Left hindlimb (tissue), 1 donor: ENCODE measurements around the gene DKK3.

Experiments
- DNase-seq: peaks from one replicate; pipeline ENCODE4 v3.0.0-alpha.2; 2018

DKK3 gene

DNA sequence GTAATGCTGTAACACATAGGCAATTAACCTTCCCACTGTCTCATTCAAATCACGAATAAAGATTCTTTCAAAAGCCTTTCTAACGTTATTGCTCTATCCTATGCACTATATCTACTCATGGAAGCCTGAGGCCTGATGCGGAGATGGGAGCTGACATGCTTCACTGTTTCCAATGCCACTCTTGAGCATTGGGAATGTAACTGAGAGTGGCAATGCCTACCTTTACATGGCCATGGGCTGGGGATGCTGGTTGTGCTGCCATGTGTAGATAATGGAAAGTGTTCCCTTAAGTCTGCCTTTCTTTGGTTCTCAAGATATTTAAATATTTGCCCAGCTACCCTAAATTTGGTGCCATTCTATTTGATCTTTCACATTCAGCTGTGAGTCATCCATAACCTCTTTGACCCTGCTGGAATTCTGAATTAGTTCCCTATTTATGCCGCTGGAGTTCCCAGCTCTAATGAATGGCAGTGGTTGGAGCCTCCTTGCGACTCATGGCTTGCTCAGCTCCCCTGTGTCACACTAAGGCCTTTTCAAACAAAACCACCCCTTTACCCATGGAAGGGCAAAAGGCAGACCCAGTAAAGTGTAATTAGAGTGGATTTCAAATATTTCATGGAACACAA is 21.4 kb upstream of the DKK3 start:
- no peak for DNase-seq

DNA sequence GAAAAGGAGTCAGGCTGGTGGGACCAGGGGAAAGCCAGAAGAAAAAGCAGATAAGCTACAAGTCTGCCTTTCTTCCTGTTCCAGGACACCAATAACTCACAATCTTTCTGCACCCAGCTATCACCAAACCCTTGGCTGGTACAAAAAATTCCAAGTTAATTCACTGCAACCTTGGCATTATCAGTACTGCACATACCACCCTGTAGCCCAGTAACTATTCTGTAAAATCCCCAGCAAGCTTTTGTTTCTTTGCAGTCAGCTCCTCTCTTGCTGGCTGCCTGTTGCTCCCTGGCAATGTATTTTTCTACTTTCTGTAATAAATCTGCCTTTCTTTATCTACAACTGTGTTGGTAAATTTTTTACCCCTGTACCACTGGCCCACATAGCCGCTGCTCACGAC is 20.7 kb upstream of the DKK3 start:
- no peak for DNase-seq

DNA sequence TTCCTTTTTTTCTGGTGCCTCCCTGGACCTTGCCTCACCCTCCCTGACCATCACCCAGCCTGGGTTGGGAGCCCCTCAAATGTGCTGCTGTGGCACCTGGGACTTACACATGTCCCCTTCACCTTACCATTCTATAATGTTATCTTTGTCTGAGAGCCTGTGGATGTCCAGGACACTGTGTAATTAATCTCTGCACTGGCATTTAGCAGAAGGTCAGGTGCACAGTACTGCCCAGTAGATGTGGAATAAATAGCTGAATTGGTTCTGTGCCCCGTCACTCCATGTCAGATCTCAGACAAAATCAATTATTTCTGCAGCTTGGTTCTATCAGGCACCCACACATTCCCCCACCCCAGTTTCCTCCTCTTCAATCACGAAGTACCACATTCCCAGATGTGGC is 19.9 kb upstream of the DKK3 start:
- no peak for DNase-seq

DNA sequence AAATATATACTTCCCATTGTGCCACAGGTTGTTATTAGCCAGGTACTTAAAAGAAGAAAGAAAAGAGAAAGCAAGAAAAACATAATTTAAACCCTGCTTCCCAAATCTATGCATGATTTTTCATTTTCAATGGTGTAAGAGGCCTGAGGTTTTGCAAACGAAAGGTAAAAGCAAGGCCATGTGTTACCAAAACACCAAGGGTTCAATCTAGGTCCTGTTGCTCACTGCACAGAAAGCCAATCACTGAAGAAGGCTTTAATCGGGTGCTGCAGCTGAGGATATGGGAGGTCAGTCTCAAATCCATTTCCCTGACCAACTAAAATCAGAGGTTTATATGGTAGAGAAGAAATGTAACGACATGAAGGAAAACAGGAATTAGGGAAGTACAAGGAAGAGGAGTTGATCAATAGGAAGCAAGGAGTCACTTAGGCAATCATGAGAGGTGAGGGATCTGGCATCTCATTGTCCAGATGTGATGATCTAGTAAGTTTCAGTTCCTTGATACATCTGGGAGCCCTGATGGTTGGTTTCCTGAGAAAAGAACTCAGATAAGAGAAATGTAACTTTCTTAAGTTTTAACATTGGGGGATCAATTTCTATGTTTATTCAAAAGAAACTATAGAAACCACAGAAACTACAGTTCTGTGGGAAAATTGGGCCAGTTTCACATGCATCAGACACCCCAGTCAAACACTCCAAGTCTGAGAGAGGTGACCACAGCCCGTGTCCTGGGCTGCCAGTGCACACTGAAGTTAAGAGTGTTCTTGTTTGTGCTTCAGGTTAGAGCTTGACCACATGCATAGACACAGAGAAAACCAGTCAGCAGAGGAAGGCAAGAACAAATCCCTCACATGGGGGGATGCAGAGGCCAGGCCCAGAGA is 18.1 kb upstream of the DKK3 start:
- no peak for DNase-seq

DNA sequence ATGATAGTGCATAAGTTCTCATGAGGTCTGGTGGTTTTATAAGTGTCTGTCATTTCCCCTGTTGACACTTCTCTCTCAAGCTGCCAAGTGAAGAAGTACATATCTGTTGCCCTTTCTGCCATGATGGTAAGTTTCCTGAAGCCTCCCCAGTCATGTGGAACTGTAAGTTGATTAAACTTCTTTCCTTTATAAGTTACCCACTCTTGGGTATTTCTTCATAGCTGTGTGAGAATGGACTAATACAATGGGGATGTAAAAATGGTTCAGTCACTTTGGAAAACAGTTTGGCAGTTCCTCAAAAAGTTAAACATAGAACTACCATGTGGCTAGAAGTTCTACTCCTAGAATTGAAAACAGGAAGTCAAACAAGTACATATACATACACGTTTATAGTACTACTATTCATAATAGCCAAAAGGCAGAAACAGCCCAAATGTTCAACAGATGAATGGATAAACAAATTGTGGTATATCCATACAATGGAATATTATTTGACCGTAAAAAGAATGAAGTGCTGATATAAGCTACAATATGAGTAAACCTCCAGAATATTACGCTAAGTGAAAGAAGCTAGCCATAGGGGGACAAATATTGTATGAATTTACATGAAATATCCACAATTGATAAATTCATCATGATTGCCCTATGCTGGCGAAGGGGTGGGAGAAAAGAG is 16.0 kb upstream of the DKK3 start:
- no peak for DNase-seq

DNA sequence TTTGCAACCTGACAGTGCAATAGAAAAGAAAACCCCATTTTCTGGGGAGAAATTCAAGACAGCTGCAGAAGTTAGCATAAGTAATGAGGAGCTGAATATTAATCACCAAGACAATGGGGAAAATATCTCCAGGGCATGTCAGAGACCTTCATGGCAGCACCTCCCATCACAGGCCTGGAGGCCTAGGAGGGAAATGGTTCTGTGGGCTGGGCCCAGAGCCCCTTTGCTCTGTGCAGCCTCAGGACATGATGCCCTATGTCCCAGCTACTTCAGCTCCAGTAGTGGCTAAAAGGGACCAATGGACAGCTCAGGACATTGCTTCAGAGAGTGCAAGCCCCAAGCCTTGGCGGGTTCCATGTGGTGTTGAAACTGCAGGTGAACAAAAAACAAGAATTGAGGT is 14.6 kb upstream of the DKK3 start:
- no peak for DNase-seq

DNA sequence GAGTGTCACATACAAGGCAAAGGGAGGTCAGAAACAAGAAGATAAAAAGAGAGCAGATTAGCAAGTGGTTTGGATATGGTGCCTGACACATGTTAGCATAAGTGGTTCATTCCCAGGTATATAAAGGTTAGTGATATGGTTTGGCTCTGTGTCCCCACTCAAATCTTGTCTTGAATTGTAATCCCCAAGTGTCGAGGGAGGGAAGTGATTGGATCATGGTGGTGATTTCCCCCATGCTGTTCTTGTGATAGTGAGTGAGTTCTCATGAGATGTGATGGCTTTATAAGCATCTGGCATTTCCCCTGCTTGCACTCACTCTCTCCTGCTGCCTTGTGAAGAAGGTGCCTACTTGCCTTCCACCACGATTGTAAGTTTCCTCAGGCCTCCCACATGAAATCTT is 12.1 kb upstream of the DKK3 start:
- no peak for DNase-seq

DNA sequence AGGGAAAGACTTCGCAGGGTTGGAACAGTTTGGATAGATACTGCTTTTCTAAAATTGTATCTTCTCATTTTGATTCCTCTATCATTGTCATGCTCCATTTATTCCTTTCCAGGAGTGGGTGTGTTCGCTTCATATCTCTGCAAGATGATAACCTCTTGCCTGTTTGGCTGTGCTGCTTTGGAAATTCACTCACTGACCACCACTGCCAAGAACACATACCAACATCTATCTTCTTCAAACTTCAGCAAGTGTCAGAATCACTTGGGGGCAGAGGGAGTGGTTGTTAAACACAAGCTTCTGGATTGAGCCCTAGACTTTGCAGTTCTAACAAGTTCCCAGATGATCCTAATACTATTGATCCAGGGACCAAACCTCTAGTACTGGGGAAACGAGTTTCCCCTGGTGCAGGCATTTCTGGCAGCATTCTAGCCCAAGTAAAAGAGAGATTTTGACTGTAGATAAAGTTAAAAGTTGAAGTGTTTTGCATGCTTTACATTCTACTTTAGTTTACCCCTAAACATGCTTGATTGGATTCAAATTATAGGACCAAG is 11.5 kb upstream of the DKK3 start:
- DNase-seq, result no peak

DNA sequence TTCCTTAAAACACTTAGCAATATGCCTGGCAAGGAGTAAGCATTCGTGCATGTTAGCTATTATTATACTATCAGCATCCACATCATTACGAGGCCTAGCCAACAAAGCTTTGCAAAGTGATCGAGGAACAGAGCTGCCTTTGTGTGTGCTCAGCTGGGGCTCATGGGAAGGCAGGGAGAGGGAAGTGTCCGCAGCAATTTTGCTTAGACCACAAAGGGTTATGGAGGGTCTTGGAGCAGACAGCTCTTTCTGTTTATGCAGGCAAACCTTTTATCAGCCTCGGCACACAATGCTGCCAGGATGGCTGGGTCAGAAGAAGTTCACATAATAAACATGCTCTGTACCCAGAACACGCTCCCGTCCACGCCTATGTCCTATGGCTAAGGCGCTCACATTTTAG is 10.9 kb upstream of the DKK3 start:
- DNase-seq, result peak; percentile 79

DNA sequence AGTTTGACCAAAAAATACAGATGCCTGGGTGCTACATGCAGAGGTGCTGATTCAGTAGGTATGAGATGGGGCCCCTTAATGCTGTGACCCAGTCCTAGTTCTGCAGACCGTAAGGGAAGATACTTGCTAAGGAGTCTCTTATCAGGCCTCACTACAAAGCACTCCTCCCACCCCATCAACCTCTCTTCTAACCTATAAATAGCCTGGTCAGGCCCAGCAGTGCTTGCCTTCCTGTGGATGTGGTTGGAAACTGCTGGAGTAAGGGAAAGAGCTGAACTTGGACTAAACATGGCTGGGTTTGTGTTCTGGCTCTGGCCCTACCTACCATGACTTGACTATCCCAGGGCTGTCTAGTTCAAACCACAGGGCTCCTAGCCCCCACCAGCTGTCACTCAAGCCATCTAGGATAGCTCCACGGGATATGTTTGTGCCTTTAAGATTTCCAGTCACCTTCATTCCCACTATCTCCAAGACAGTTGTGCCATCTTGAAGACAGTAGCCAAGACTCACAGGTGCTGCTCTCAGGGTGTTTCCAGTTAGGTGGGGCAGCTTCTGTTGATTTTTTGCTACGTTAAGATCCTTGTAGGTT is 9.5 kb upstream of the DKK3 start:
- DNase-seq, result no peak

DNA sequence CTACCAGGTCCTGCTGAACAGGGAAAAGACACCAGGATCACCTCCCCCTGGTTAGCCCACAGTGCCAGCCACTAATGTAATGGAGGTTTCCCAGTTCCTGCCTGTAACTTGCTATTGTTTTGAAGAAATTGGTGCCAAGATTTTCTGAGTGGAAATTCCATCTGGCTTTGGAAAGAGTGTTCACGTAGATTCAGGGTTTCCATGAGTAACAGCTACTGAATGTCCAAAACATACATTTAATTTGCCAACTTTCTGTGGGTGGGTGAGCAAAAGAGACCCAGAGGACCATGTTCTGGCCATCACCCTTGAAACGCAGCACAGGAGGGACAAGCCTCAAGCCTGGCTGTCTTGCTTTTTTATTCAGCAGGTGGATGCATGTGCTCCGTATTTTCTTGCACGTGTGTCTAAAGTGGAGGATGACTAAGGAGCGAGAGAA is 8.8 kb upstream of the DKK3 start:
- DNase-seq, result peak; percentile 57

DNA sequence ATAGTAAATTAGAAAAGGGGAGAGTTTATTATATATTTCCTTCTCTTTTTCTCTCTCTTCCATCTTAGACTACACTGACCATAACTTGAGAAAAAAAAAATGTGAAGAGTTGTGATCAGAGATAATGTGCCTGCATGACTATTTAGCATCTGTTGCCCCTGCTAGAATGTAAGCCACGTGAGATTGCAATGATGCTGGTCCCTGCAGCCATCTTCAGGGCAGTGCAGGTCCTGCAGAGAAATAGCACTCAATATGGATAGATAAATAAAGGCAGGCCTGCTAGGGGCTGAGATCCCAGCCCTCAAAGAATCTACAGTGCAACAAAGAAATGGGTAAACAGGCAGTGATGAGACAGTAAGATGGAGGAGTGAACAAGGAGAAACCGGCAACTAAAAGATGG is 7.8 kb upstream of the DKK3 start:
- DNase-seq, result no peak

DNA sequence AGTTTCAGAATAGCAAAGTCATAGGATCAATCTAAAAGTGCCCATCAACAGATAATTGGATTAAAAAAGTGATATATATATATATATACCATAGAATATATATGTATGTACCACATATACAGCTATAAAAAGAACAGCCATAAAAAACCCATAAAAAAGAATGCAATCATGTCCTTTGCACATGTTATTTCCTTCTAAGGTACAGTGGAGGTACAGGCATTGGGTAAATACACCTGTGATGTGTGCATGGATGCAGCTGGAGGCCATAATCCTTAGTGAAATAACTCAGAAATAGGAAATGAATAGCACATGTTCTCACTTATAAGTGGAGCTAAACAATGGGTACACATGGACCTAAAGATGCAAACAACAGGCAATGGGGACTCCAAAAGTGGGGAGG is 7.1 kb upstream of the DKK3 start:
- DNase-seq, result no peak

DNA sequence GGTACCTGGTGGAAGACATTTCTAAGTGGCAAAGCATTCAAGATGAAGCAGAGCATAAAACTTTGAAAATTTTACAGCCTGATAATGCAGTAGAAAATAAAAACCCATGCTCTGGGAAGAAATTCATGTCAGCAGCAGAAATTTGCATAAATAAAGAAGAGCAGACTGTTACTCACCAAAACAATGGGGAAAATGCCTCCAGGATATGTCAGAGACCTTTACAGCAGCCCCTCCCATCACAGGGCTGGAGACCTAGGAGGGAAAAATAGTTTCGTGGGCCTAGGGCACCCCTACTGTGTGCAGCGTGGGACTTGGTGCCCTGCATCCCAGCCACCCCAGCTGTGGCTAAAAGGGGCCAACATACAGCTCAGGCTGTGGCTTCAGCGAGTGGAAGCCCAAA is 5.4 kb upstream of the DKK3 start:
- DNase-seq, result no peak

DNA sequence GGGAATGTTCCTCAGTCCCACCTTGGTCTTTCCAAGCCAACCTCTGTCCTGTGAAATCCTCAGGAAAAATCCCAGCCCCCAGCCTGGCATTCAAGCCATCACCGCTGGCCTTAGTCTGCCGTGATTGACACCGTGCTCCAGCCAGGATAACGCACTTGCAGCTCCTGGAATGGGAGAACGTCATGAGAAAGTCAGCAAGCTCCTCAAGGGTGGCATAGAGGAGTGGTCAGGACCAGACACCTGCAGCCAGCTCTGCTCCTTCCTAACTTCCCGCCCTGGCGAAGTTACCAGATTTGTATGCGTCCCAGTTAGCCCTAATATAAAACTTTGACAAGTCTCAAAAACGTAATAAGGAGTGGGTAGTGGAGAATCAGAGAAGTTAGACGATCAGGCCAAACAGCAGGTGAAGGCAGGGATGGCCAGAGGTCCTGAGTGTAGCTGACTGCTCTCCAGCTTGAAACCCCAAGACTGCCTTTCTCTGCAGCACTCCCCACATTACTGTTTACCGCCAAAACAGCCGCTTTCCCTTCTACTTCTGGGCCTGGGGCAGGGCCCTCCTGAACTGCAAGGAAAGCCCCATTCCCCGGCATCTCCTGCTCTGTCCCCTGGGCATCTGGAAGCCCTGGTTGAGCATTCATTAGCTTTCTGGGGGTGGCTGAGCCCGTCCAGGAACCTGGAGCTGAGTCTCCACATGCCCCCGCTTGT is 1.3 kb upstream of the DKK3 start:
- DNase-seq, result no peak

DNA sequence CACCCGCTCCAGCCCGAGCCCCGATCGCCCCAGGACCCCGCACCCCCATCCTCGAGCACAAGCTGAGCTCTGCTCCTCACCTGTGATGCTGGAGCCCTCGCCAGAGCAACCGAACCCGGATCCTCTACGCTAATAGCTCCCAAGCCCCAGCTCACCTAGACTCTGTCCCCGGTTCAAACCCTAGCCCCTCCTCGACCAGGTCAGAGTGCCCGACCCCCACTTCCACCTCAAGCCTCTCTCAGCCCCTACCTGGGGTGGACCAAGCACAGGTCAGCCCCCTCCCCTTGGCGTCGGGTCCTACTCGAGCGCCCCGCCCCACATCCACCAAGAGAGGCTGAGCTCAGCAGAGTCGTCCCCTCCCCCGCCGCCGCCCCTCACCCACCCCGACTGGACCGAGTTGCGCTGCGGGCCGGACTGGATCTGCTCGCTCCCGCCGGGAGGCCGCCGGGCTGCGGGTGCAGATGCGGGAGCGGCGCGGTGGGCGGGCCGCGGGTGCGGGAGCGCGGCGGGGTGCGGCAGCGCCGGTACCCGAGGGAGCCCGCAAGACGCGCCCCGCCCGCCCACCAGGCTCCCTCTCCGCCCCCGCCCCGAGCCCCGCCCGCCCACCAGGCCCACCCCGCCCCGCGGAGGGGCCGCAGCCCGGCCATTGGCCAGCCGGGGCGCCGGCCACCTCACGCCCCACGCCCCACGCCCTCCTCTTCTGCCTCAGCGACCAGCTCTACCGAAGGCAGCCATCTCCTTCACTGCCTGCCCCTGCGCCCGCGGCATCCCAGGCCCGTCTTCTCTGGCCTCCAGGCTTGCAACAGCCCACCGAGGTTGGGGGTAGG is 577 bp upstream of the DKK3 start:
- DNase-seq, result peak; percentile 71

DNA sequence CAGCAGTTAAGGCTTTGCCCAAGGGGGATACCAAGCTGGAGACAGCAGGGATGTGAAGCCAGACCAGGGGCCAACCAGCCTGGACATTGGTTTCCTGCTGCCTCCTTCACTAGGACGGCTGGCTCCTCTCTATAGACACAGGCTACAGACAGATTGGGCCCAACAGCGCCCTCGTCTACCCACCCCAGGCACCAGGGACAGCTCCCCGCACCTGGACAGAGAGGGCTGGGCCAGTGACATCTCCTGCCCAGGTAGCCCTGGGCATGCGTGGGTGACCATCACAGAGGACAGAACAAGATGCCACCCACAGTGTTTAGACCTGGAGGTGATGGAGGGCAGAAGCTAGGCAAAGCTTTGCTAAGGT is 1.2 kb downstream of the DKK3 start:
- DNase-seq, result no peak

DNA sequence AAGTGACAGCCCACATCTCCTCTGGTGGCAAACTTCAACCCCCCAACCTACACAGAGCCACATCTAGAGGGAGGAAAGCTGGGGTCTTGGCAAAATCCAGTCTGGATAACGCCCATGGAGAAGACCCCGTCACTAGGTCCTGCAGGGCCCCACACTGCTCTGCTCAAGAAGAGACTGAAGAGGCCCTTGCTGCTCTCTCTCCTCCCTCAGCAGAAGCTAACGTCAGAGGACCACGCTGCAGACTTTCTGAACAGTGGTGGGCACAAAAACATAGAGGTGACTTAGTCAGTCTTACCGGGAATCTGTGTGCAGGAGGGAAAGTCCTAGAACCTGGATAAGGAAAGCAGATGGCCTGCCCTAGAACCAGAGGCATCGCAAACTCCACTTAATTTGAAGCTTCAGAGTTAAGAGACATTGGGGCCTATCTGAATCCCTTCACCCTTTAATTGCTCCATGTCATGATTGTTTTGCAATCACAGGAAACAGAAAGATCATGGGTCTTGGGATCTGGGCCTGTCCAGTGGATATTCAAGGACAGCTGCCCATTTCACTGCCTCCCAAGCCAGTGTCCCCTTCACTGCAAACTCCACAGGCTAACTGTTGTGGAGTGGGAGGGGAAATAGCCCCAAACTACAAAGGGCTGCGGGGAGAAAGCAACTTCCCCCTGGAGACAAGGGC is 1.7 kb downstream of the DKK3 start:
- DNase-seq, result no peak

DNA sequence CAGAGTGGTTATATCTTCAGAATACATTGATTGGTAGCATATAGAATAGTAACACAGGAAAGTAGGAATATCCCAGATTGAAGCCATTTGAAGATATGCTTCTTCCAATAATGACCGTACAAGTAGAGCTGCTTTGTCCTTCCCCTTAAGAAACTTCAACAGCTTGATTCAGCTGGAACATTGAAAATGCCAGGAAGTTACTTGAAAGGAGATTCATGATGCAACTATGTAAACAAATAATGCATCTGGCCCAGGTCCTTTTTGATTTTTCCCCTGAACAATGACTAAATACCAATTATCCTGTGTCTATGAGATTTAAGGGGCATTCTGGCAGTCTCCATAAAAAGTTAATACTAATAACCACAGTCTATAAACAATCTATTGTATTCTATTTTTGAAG is 3.0 kb downstream of the DKK3 start:
- DNase-seq, result no peak

DNA sequence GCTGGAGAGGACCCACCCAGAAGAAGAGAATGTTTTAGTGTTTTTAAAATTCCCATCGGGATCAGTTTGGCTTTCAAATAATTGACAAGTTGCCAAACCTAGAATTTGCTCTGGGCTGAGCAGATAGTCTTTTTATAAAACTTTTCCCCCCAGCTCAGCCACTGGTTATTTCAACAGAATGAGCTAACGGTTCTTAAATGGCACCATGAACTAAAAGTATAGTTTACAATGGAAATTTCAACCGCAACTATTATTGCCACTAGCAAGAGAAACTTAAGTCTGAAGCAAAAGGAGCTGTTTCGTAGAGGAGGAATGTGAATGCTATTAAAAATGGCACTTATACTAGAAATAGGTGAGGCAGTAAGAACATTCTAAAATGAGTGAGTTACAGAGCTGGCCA is 3.4 kb downstream of the DKK3 start:
- DNase-seq, result no peak

DNA sequence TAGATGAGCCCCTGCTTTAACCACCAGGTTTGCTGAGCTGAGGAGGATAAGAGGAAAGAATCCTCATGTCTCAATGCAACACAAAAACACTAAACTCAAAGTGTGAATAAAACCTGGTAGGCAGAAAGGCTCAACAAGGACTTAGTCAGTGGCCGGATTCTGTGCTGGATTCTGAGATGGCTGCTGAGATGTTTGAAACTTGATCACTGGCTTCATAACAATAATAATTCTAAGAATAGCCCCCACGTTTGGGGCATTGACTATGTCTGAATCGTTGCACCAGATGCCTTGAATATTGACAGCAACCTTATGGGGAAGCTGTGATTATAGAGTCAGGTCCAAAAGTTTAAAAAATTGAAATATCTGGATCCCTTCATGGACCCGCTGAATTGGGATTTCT is 4.6 kb downstream of the DKK3 start:
- no peak for DNase-seq
